Ishikawa (cell line): ENCODE measurements around the gene ISL2.

Source experiments
- NFIC ChIP-seq: IDR thresholded peaks from 2 replicates; pipeline ENCODE4 v1.6.1; 2012
- TAF1 ChIP-seq: IDR thresholded peaks from 2 replicates; pipeline ENCODE4 v1.6.1; 2012; ENCODE audit warnings: low read depth, mild to moderate bottlenecking
- TEAD4 ChIP-seq: IDR thresholded peaks from 2 replicates; pipeline ENCODE4 v1.6.1; 2012
- ZBTB7A ChIP-seq: IDR thresholded peaks from 2 replicates; pipeline ENCODE4 v1.6.1; 2012; ENCODE audit warnings: low read depth
- TF ChIP-seq, protein P1 (sequence below): IDR thresholded peaks from 2 replicates; pipeline ENCODE4 v1.6.1; 2012; ENCODE audit warnings: low read depth, mild to moderate bottlenecking
- TF ChIP-seq, protein P2 (sequence below): IDR thresholded peaks from 2 replicates; pipeline ENCODE4 v1.6.1; 2012

Gene ISL2

DNA sequence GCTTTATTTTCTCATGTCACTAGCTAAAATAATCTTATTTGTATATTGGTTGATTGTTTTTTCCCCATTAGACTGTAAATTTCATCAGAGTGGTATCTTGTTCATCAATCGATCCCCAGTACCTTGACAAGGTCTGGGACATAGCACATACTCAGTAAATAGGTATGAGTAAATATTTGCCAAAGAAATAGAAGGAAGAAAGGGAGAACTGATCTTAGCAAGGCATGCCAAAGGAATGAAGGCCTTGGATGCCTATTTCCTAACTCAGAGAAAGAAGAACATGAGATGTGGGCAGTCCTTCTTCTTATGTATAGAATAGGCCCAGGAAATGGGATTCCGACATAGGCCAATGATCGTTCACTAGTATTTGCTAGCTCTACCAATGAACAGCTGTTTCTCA lies 54.7 kb downstream of the ISL2 start:
- TF ChIP-seq, protein P1, sequence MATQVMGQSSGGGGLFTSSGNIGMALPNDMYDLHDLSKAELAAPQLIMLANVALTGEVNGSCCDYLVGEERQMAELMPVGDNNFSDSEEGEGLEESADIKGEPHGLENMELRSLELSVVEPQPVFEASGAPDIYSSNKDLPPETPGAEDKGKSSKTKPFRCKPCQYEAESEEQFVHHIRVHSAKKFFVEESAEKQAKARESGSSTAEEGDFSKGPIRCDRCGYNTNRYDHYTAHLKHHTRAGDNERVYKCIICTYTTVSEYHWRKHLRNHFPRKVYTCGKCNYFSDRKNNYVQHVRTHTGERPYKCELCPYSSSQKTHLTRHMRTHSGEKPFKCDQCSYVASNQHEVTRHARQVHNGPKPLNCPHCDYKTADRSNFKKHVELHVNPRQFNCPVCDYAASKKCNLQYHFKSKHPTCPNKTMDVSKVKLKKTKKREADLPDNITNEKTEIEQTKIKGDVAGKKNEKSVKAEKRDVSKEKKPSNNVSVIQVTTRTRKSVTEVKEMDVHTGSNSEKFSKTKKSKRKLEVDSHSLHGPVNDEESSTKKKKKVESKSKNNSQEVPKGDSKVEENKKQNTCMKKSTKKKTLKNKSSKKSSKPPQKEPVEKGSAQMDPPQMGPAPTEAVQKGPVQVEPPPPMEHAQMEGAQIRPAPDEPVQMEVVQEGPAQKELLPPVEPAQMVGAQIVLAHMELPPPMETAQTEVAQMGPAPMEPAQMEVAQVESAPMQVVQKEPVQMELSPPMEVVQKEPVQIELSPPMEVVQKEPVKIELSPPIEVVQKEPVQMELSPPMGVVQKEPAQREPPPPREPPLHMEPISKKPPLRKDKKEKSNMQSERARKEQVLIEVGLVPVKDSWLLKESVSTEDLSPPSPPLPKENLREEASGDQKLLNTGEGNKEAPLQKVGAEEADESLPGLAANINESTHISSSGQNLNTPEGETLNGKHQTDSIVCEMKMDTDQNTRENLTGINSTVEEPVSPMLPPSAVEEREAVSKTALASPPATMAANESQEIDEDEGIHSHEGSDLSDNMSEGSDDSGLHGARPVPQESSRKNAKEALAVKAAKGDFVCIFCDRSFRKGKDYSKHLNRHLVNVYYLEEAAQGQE: no peak
- TF ChIP-seq, protein P2, sequence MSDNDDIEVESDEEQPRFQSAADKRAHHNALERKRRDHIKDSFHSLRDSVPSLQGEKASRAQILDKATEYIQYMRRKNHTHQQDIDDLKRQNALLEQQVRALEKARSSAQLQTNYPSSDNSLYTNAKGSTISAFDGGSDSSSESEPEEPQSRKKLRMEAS: no peak
- TF ChIP-seq ZBTB7A (no peak), NFIC (no peak)

- no peak for TF ChIP-seq TEAD4
- no peak for TF ChIP-seq TAF1
Measured at GRCh38 chr15:76391847-76392246, 55.3 kb downstream of the ISL2 start.
